Peyer's patch (tissue), 4 donors: ENCODE measurements around the gene ZNF670. TPM values are rescaled to one million over a fixed set of nuclear protein-coding genes. Genes with fewer than 3 reads are reported as not detected.

ENCODE experiments used
- DNase-seq, 3 donors: peaks; one replicate each; pipeline ENCODE4 v3.0.0-alpha.2; 2017 to 2019
- H3K27ac ChIP-seq, 4 donors: fragments of 200-600 bp; sonication (generic); one replicate each; pipeline ENCODE4 v1.5.1; 2016 to 2019
- H3K27me3 ChIP-seq, 2 donors: fragments of 200-600 bp; sonication (generic); one replicate each; pipeline ENCODE4 v1.5.1; 2019
- H3K36me3 ChIP-seq, 3 donors: fragments of 200-600 bp; sonication (generic); one replicate each; pipeline ENCODE4 v1.5.1; 2016 to 2019
- H3K4me1 ChIP-seq, 4 donors: fragments of 200-600 bp; sonication (generic); one replicate each; pipeline ENCODE4 v1.5.1; 2016 to 2019
- H3K4me3 ChIP-seq, 4 donors: fragments of 200-600 bp; sonication (generic); 1 replicate in 3 of 4; 2 replicates in 1 of 4; pipeline ENCODE4 v1.5.1; 2016 to 2019; ENCODE audit warnings: mild to moderate bottlenecking in 1 of 4
- H3K9me3 ChIP-seq, 4 donors: fragments of 200-600 bp; sonication (generic); one replicate each; pipeline ENCODE4 v1.5.1; 2016 to 2019; ENCODE audit warnings: mild to moderate bottlenecking in 1 of 4
- POLR2A ChIP-seq, 2 donors: fragments of 450-650 bp; IDR thresholded peaks; one replicate each; pipeline ENCODE4 v1.5.1; 2017; ENCODE audit warnings: antibody characterized with exemption in 2 of 2, mild to moderate bottlenecking in 2 of 2, moderate library complexity in 2 of 2
- total RNA-seq, 4 donors: library from RNA; depleted of rRNA; stranded (reverse); fragments of >200 nt; gene quantifications; one replicate each; pipeline ENCODE4 v1.1.0, GENCODE V29; 2016
- TF ChIP-seq, protein P1 (sequence below), 6 experiments: fragments of 450-650 bp in 4 of 6; fragments of 200-600 bp in 2 of 6; sonication (generic) in 1 of 6; IDR thresholded peaks; one replicate each; pipeline ENCODE4 v1.5.1; 2017 to 2019; ENCODE audit warnings: antibody characterized with exemption in 6 of 6, mild to moderate bottlenecking in 3 of 6, moderate library complexity in 1 of 6

ZNF670 gene
- total RNA-seq, 4 donors from 2014 or later = 1.8 to 5.8 (median 2.0) TPM

DNA sequence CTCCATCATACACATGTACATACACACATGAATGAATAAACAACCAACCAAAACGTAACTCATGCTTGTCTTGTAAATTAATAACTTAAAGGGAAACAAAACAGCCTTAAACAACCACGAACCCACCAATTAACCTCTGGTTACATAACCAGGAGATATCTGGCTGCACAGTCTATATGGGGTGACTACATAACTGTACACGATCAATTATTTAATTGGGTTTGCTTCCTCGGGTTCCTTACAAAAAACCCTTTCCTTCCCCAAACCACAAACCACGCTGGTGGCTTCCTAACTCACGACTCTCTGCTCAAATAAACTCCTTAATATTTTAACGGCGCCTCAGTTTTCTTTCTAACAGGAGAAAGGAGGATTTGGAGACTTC, 744 bp downstream of the ZNF670 start:
- Histone ChIP-seq H3K4me3 (peak overlapping the region; percentile 69 to 87 (median 81)), H3K9me3 (no peaks in the 10 kb centered on the region), H3K27ac (peak overlapping the region; percentile 45 to 79 (median 67)), H3K4me1 (peaks cover 0 to 6% (median 3%) of the 10 kb centered on the region in 4 donors), H3K36me3 (no peaks in the 10 kb centered on the region), H3K27me3 (no peaks in the 10 kb centered on the region)
- DNase-seq = no peak
- no peak for TF ChIP-seq POLR2A (IDR thresholded peaks at IDR 0.05)
- TF ChIP-seq, protein P1, sequence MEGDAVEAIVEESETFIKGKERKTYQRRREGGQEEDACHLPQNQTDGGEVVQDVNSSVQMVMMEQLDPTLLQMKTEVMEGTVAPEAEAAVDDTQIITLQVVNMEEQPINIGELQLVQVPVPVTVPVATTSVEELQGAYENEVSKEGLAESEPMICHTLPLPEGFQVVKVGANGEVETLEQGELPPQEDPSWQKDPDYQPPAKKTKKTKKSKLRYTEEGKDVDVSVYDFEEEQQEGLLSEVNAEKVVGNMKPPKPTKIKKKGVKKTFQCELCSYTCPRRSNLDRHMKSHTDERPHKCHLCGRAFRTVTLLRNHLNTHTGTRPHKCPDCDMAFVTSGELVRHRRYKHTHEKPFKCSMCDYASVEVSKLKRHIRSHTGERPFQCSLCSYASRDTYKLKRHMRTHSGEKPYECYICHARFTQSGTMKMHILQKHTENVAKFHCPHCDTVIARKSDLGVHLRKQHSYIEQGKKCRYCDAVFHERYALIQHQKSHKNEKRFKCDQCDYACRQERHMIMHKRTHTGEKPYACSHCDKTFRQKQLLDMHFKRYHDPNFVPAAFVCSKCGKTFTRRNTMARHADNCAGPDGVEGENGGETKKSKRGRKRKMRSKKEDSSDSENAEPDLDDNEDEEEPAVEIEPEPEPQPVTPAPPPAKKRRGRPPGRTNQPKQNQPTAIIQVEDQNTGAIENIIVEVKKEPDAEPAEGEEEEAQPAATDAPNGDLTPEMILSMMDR (IDR thresholded peaks at IDR 0.05) = no peak

DNA sequence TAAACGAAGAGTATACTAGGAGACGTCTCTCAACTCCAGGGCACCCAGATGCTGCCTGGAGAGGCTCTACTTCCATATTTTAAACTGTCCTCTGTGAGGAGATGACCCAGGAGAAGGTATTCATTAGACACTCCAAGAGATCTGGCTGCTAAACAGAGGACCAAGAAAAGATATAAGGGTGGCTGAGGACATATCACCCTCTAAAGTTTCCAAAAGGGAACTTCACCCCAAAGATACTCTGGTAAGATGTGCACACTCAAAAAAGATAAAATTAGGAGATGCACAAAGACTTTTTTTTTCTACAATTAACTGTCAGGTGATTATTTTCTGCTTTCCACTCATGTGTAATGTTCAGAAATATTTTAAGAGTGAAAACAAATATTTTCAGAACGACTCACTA, 1.4 kb downstream of the ZNF670 start:
- Histone ChIP-seq H3K27ac (no peak overlapping the region), H3K27me3 (no peaks in the 10 kb centered on the region), H3K4me1 (peaks cover 0 to 6% (median 3%) of the 10 kb centered on the region in 4 donors), H3K36me3 (no peaks in the 10 kb centered on the region), H3K4me3 (no peak overlapping the region), H3K9me3 (no peaks in the 10 kb centered on the region)
- DNase-seq = no peak
- no peak for TF ChIP-seq POLR2A (IDR thresholded peaks at IDR 0.05)
- TF ChIP-seq, protein P1 (IDR thresholded peaks at IDR 0.05) = no peak

DNA sequence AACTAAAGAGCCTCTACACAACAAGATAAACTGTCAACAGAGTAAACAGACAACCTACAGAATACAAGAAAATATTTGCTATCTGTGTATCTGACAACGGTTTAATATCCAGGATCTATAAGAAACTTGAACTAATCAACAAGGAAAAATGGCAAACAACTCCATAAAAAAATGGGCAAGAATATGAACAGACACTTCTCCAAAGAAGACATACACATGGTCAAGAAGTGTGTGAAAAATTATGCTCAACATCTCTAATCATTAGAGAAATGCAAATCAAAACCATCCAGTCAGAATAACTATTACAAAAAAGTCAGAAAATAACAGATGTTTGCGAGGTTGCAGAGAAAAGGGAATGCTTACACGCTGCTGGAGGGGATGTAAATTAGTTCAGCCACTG, 8.0 kb downstream of the ZNF670 start:
- Histone ChIP-seq H3K9me3 (peaks cover 0 to 3% (median 0%) of the 10 kb centered on the region in 4 donors), H3K36me3 (no peaks in the 10 kb centered on the region), H3K27ac (no peak overlapping the region), H3K4me1 (no peaks in the 10 kb centered on the region), H3K4me3 (no peak overlapping the region), H3K27me3 (no peaks in the 10 kb centered on the region)
- TF ChIP-seq, protein P1 (IDR thresholded peaks at IDR 0.05) = no peak
- no peak for TF ChIP-seq POLR2A (IDR thresholded peaks at IDR 0.05)
- no peak for DNase-seq

DNA sequence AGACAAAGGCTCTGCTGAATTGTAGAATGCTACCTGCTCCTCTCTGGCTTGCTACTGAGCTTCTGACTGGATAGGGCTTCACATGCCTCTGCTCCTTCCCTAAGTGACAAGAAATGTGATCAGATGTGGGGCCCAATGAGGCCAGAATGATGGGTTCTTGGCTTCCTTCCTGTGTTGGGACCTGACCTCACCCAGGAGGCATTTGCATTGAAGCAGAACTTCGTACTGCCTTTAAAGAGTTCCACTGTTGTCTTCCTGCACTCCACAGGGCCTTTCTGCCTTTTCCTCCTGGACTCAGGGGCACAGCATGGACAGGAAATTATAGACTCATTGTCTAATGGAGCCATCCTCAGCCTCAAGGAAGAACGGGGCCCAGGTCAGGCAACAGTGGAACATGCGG, 14.3 kb downstream of the ZNF670 start:
- H3K27ac ChIP-seq = no peak overlapping the region
- TF ChIP-seq POLR2A (IDR thresholded peaks at IDR 0.05) = no peak
- TF ChIP-seq, protein P1 (IDR thresholded peaks at IDR 0.05) = no peak
- H3K36me3 ChIP-seq = no peaks in the 10 kb centered on the region
- H3K4me3 ChIP-seq = no peak overlapping the region
- peaks cover 0 to 5% (median 0%) of the 10 kb centered on the region in 4 donors for H3K9me3 ChIP-seq
- no peaks in the 10 kb centered on the region for H3K4me1 ChIP-seq
- no peak for DNase-seq
- no peaks in the 10 kb centered on the region for H3K27me3 ChIP-seq

DNA sequence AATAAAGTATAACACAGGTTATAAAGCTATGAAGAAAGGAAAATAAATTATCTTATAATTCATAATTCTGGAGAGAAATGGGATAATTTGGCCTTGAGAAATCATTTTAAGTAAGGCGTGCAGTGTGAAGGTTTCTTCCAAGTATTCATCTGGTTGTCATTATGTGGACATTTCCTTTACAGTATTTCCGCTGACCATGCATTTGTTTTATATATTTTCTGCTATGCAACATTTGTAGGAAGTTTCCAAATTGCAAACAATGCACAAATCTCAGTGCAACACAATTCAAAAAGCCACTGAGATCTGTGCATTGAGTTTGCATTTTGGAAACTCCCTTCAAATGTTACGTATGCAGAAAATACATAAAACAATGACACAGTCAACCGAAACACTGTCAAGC, 17.8 kb downstream of the ZNF670 start:
- H3K4me1 ChIP-seq = no peaks in the 10 kb centered on the region
- no peak overlapping the region for H3K27ac ChIP-seq
- TF ChIP-seq, protein P1 (IDR thresholded peaks at IDR 0.05) = no peak
- TF ChIP-seq POLR2A (IDR thresholded peaks at IDR 0.05) = no peak
- no peaks in the 10 kb centered on the region for H3K27me3 ChIP-seq
- H3K9me3 ChIP-seq = peaks cover 0 to 5% (median 0%) of the 10 kb centered on the region in 4 donors
- no peaks in the 10 kb centered on the region for H3K36me3 ChIP-seq
- no peak for DNase-seq
- H3K4me3 ChIP-seq = no peak overlapping the region

DNA sequence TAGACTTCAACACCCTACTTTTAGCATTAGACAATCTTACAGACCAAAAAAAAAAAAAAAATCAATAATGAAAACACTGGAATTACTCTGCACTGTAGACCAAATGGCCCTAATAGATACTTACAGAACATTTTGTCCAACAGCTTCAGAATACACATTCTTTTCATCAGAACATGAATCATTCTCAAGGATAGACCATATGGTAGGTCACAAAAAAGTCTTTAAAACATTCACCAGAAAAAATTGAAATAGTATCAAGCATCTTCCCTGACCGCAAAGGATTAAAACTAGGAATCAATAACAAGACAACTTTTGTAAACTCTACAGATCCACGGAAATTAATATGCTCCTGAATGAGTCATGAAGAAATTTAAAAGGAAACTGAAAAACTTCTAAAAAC, 22.5 kb downstream of the ZNF670 start:
- TF ChIP-seq, protein P1 (IDR thresholded peaks at IDR 0.05) = no peak
- no peak for TF ChIP-seq POLR2A (IDR thresholded peaks at IDR 0.05)
- H3K9me3 ChIP-seq = peaks cover 0 to 26% (median 3%) of the 10 kb centered on the region in 4 donors
- no peaks in the 10 kb centered on the region for H3K27me3 ChIP-seq
- no peak overlapping the region for H3K4me3 ChIP-seq
- no peak overlapping the region for H3K27ac ChIP-seq
- DNase-seq = no peak
- no peaks in the 10 kb centered on the region for H3K4me1 ChIP-seq
- H3K36me3 ChIP-seq = no peaks in the 10 kb centered on the region
